K562 (cell line): Measurements from ENCODE around the gene CRY2. TPM values are rescaled to one million over a fixed set of nuclear protein-coding genes. Genes with fewer than 3 reads are reported as not detected.

Source experiments
- AFF1 ChIP-seq, 2 experiments: fragments of 450-650 bp; IDR thresholded peaks; 2 replicates each; pipeline ENCODE4 v1.6.1; 2018; ENCODE audit warnings: mild to moderate bottlenecking in 2 of 2, low read depth in 1 of 2; ENCODE audit not compliant: partially characterized antibody in 2 of 2
- FUS ChIP-seq: fragments of 200-400 bp; formaldehyde crosslinking; optimal IDR thresholded peaks from 2 replicates; pipeline ENCODE3; 2017; ENCODE audit warnings: low read depth, low read length
- TOE1 ChIP-seq, 2 experiments: fragments of 450-650 bp in 1 of 2; sonication (generic) in 1 of 2; formaldehyde crosslinking in 1 of 2; IDR thresholded peaks; 2 replicates each; pipeline versions ENCODE4 v1.7.1 to v1.8.0; 2016 to 2022; ENCODE audit warnings: borderline replicate concordance in 2 of 2, mild to moderate bottlenecking in 2 of 2, antibody characterized with exemption in 1 of 2, inconsistent platforms in 1 of 2, low read depth in 1 of 2, missing genetic modification reagents in 1 of 2, moderate library complexity in 1 of 2
- polyA plus RNA-seq, 8 experiments: library from polyadenylated mRNA; depleted of rRNA in 4 of 8; stranded (reverse) in 5 of 8; unstranded in 3 of 8; fragments of >200 nt; fragmentation: Nextera tagmentation in 2 of 8; fragmentation: Illumina TruSeq in 1 of 8; extraction: Ambion mirVana in 2 of 8; extraction: Trizol in 1 of 8; gene quantifications; 2 replicates each; pipeline versions ENCODE4 v1.2.1 to v1.2.3, GENCODE V29; 2011 to 2014; ENCODE audit warnings: inconsistent platforms in 1 of 8, missing spikeins in 1 of 8
- total RNA-seq, 7 experiments: library from RNA; depleted of rRNA in 6 of 7; stranded (reverse); fragments of >200 nt in 6 of 7; fragmentation: Illumina TruSeq in 2 of 7; extraction: Trizol in 2 of 7; gene quantifications; 2 replicates each; pipeline versions ENCODE4 v1.2.1 to v1.2.3, GENCODE V29; 2011 to 2021; ENCODE audit warnings: low replicate concordance in 1 of 7
- TF ChIP-seq, protein P1 (sequence below): fragments of 450-650 bp; IDR thresholded peaks from 2 replicates; pipeline ENCODE4 v1.6.1; 2016; ENCODE audit warnings: mild to moderate bottlenecking, moderate library complexity

The CRY2 gene
- total and polyA plus RNA-seq, 9 of the 15 experiments (the other 6 are each of a cell fraction or from before 2014, with no cell fraction given), result 2.3 to 23.9 (median 14.8) TPM

DNA sequence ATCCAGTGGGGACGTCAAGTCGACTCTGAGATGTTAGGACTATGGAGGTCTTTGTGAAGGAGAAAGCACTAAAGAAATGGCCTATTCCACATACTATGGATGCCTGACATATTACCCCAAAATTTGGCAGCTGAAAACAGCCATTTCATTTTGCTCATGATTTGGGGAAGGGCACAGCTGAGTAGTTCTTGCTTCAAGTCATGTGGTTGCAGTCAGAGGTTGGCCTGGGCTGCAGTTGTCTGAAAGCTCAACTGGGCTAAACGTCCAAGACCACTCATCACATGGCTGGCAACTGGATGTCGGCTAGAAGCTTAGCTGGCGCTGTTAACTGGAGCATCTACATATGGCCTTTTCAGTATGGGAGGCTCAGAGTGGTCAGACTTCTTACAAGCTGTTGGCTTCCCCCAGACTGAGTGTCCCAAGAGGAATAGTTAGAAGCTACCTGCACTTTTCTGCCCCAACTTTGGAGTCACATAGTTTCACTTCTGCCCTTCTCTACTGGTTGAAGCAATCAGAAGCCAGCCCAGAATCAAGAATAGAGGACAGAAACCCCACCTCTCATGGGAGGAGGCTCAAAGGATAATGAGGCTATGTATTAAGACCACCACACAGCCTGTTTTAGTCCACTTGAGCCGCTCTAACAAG lies 28.2 kb upstream of the CRY2 start (continued):
- TF ChIP-seq AFF1 (IDR thresholded peaks at IDR 0.05; ENCODE audit: low read depth in 1 of 2, partially characterized antibody in 2 of 2) (no peak), TOE1 (IDR thresholded peaks at IDR 0.05; ENCODE audit: borderline replicate concordance) (no peak), TOE1 (CRISPR knock-in tag; IDR thresholded peaks at IDR 0.05; ENCODE audit: borderline replicate concordance, low read depth) (no peak), FUS (no peak)
- TF ChIP-seq, protein P1, sequence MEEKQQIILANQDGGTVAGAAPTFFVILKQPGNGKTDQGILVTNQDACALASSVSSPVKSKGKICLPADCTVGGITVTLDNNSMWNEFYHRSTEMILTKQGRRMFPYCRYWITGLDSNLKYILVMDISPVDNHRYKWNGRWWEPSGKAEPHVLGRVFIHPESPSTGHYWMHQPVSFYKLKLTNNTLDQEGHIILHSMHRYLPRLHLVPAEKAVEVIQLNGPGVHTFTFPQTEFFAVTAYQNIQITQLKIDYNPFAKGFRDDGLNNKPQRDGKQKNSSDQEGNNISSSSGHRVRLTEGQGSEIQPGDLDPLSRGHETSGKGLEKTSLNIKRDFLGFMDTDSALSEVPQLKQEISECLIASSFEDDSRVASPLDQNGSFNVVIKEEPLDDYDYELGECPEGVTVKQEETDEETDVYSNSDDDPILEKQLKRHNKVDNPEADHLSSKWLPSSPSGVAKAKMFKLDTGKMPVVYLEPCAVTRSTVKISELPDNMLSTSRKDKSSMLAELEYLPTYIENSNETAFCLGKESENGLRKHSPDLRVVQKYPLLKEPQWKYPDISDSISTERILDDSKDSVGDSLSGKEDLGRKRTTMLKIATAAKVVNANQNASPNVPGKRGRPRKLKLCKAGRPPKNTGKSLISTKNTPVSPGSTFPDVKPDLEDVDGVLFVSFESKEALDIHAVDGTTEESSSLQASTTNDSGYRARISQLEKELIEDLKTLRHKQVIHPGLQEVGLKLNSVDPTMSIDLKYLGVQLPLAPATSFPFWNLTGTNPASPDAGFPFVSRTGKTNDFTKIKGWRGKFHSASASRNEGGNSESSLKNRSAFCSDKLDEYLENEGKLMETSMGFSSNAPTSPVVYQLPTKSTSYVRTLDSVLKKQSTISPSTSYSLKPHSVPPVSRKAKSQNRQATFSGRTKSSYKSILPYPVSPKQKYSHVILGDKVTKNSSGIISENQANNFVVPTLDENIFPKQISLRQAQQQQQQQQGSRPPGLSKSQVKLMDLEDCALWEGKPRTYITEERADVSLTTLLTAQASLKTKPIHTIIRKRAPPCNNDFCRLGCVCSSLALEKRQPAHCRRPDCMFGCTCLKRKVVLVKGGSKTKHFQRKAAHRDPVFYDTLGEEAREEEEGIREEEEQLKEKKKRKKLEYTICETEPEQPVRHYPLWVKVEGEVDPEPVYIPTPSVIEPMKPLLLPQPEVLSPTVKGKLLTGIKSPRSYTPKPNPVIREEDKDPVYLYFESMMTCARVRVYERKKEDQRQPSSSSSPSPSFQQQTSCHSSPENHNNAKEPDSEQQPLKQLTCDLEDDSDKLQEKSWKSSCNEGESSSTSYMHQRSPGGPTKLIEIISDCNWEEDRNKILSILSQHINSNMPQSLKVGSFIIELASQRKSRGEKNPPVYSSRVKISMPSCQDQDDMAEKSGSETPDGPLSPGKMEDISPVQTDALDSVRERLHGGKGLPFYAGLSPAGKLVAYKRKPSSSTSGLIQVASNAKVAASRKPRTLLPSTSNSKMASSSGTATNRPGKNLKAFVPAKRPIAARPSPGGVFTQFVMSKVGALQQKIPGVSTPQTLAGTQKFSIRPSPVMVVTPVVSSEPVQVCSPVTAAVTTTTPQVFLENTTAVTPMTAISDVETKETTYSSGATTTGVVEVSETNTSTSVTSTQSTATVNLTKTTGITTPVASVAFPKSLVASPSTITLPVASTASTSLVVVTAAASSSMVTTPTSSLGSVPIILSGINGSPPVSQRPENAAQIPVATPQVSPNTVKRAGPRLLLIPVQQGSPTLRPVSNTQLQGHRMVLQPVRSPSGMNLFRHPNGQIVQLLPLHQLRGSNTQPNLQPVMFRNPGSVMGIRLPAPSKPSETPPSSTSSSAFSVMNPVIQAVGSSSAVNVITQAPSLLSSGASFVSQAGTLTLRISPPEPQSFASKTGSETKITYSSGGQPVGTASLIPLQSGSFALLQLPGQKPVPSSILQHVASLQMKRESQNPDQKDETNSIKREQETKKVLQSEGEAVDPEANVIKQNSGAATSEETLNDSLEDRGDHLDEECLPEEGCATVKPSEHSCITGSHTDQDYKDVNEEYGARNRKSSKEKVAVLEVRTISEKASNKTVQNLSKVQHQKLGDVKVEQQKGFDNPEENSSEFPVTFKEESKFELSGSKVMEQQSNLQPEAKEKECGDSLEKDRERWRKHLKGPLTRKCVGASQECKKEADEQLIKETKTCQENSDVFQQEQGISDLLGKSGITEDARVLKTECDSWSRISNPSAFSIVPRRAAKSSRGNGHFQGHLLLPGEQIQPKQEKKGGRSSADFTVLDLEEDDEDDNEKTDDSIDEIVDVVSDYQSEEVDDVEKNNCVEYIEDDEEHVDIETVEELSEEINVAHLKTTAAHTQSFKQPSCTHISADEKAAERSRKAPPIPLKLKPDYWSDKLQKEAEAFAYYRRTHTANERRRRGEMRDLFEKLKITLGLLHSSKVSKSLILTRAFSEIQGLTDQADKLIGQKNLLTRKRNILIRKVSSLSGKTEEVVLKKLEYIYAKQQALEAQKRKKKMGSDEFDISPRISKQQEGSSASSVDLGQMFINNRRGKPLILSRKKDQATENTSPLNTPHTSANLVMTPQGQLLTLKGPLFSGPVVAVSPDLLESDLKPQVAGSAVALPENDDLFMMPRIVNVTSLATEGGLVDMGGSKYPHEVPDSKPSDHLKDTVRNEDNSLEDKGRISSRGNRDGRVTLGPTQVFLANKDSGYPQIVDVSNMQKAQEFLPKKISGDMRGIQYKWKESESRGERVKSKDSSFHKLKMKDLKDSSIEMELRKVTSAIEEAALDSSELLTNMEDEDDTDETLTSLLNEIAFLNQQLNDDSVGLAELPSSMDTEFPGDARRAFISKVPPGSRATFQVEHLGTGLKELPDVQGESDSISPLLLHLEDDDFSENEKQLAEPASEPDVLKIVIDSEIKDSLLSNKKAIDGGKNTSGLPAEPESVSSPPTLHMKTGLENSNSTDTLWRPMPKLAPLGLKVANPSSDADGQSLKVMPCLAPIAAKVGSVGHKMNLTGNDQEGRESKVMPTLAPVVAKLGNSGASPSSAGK, result no peak
- TF ChIP-seq, all 486 proteins: peak for 0
